Endothelial cell of umbilical vein (primary cell): ENCODE data around the gene SAPCD2. TPM values are rescaled to one million over a fixed set of nuclear protein-coding genes. Genes with fewer than 3 reads are reported as not detected.

ENCODE experiments used
- BruUV-seq: library from RNA; stranded (reverse); fragments of 400-500 nt; replicated peaks from 2 replicates; lab custom pipeline; 2021; lab: Mats Ljungman, UMichigan
- CTCF ChIA-PET: fragments of 300-600, 350-600 bp; sonication (Branson Sonifier 250); formaldehyde crosslinking; loops from one replicate; lab custom pipeline; 2021; ENCODE audit warnings: antibody characterized with exemption, inconsistent platforms; lab: Charles Lee
- POLR2A ChIA-PET: fragments of 300-600, 350-600 bp; sonication (Branson Sonifier 250); formaldehyde crosslinking; loops from one replicate; lab custom pipeline; 2021; ENCODE audit warnings: antibody characterized with exemption, inconsistent platforms; lab: Charles Lee
- DNase-seq: peaks from one replicate; pipeline ENCODE4 v3.0.0-alpha.2; 2011; ENCODE audit warnings: low read depth, low spot score
- FAIRE-seq: peaks from 2 replicates; lab custom pipeline; 2011; peaks lifted over from hg19 to GRCh38; lab: Jason Lieb, UNC
- H2AFZ ChIP-seq: 2 replicates; pipeline ENCODE4 v1.6.0; 2012; ENCODE audit warnings: low read depth, low read length, control low read depth, inconsistent platforms
- H3K27ac ChIP-seq: 2 replicates; pipeline ENCODE4 v1.5.1; 2011; ENCODE audit warnings: low read depth, mild to moderate bottlenecking, control low read depth, low read length, moderate library complexity; ENCODE audit not compliant: insufficient read depth
- H3K27me3 ChIP-seq, 2 experiments: 2 replicates each; pipeline versions ENCODE4 v1.6.0 to v1.6.1; 2011; ENCODE audit warnings: low read length in 2 of 2, mixed read lengths in 1 of 2; ENCODE audit not compliant: control insufficient read depth in 2 of 2, insufficient read depth in 2 of 2
- H3K36me3 ChIP-seq, 2 experiments: 2 replicates in 1 of 2; 3 replicates in 1 of 2; pipeline ENCODE4 v1.5.1; 2011; ENCODE audit warnings: low read length in 2 of 2, mild to moderate bottlenecking in 1 of 2, moderate library complexity in 1 of 2; ENCODE audit not compliant: control insufficient read depth in 2 of 2, insufficient read depth in 2 of 2; ENCODE audit errors: extremely low read depth in 1 of 2
- H3K4me1 ChIP-seq: 3 replicates; pipeline ENCODE4 v1.5.1; 2011; ENCODE audit warnings: mild to moderate bottlenecking, low read length; ENCODE audit not compliant: control insufficient read depth, insufficient read depth; ENCODE audit errors: extremely low read depth
- H3K4me2 ChIP-seq: 2 replicates; pipeline ENCODE4 v1.6.1; 2011; ENCODE audit warnings: low read length, control low read depth, mixed read lengths; ENCODE audit not compliant: insufficient read depth
- H3K4me3 ChIP-seq, 3 experiments: fragments of 200-600 bp in 1 of 3; sonication (generic), shearing (Covaris generic) in 1 of 3; replicated peaks in 1 of 3; 2 replicates each; pipeline ENCODE4 v1.5.1; 2011 to 2016; ENCODE audit warnings: control low read depth in 3 of 3, low read length in 3 of 3, mild to moderate bottlenecking in 2 of 3, inconsistent platforms in 1 of 3, low read depth in 1 of 3, moderate library complexity in 1 of 3; ENCODE audit not compliant: insufficient read depth in 1 of 3
- H3K79me2 ChIP-seq: 2 replicates; pipeline ENCODE4 v1.6.0; 2012; ENCODE audit warnings: low read length, inconsistent platforms; ENCODE audit not compliant: control insufficient read depth, insufficient read depth
- H3K9ac ChIP-seq: replicated peaks from 2 replicates; pipeline ENCODE3; 2011; ENCODE audit warnings: low read length, control low read depth; ENCODE audit not compliant: insufficient read depth; ENCODE audit errors: extremely low read depth
- H3K9me1 ChIP-seq: replicated peaks from 3 replicates; pipeline ENCODE4 v1.6.0; 2011; ENCODE audit warnings: mild to moderate bottlenecking, low read length; ENCODE audit not compliant: control insufficient read depth, insufficient read depth; ENCODE audit errors: extremely low read depth
- H3K9me3 ChIP-seq: replicated peaks from 2 replicates; pipeline ENCODE4 v1.5.1; 2012; ENCODE audit warnings: low read length, inconsistent platforms; ENCODE audit not compliant: control insufficient read depth, insufficient read depth
- H4K20me1 ChIP-seq: replicated peaks from 2 replicates; pipeline ENCODE3; 2011; ENCODE audit warnings: mild to moderate bottlenecking, low read length; ENCODE audit not compliant: control insufficient read depth, insufficient read depth; ENCODE audit errors: extremely low read depth
- CTCF ChIP-seq, 2 donors: IDR thresholded peaks; 1 replicate in 1 of 2; 2 replicates in 1 of 2; pipeline ENCODE4 v1.5.1; 2011; ENCODE audit warnings: low read length in 2 of 2, mild to moderate bottlenecking in 2 of 2, moderate library complexity in 2 of 2, control low read depth in 1 of 2, inconsistent platforms in 1 of 2, low read depth in 1 of 2; ENCODE audit not compliant: insufficient read depth in 1 of 2; ENCODE audit errors: extremely low read depth in 1 of 2
- EZH2 ChIP-seq: IDR thresholded peaks from 2 replicates; pipeline ENCODE4 v1.6.1; 2012; ENCODE audit warnings: borderline replicate concordance, low read depth, mild to moderate bottlenecking, moderate library complexity, low read length, inconsistent platforms; ENCODE audit not compliant: severe bottlenecking
- FOS ChIP-seq: IDR thresholded peaks from 2 replicates; pipeline ENCODE4 v1.6.1; 2011; ENCODE audit warnings: mild to moderate bottlenecking, low read length, moderate library complexity, borderline replicate concordance; ENCODE audit not compliant: insufficient read depth
- GATA2 ChIP-seq: IDR thresholded peaks from 2 replicates; pipeline ENCODE4 v1.7.0; 2011; ENCODE audit warnings: low read depth, mild to moderate bottlenecking, moderate library complexity, mixed read lengths, low read length; ENCODE audit not compliant: insufficient read length, insufficient read depth
- JUN ChIP-seq: IDR thresholded peaks from 2 replicates; pipeline ENCODE4 v1.6.1; 2011; ENCODE audit warnings: borderline replicate concordance, low read depth; ENCODE audit not compliant: insufficient read length, insufficient read depth
- MAX ChIP-seq: IDR thresholded peaks from 2 replicates; pipeline ENCODE4 v1.6.1; 2011; ENCODE audit not compliant: insufficient read depth, insufficient read length
- MYC ChIP-seq: IDR thresholded peaks from one replicate; pipeline ENCODE4 v1.6.1; 2011; ENCODE audit warnings: mild to moderate bottlenecking, low read depth, low read length
- POLR2A ChIP-seq: IDR thresholded peaks from 2 replicates; pipeline ENCODE4 v1.6.1; 2012; ENCODE audit warnings: low read depth, mild to moderate bottlenecking, control low read depth, low read length
- POLR2AphosphoS5 ChIP-seq: IDR thresholded peaks from 2 replicates; pipeline ENCODE4 v1.6.1; 2012; ENCODE audit warnings: low read depth, mild to moderate bottlenecking, control low read depth, low read length, moderate library complexity; ENCODE audit not compliant: insufficient read depth
- dilution Hi-C: fragments of 300-500 bp; cut with MboI; formaldehyde crosslinking; loops from one replicate; pipeline ENCODE4 v1.15.0; 2019; ENCODE audit warnings: low sequenced_read_pairs; ENCODE audit not compliant: extremely low pct_ligation_motif_present
- intact Hi-C: fragments of 100-400 bp; cut with micrococcal nuclease; formaldehyde crosslinking; loops from one replicate; pipeline ENCODE4 v1.10.0; 2022
- polyA plus RNA-seq, 4 experiments: library from polyadenylated mRNA; depleted of rRNA in 3 of 4; stranded (reverse) in 3 of 4; unstranded in 1 of 4; fragments of >200 nt; gene quantifications; 2 replicates each; pipeline versions ENCODE4 v1.2.1 to v1.2.3, GENCODE V29; 2011 to 2012; ENCODE audit warnings: missing spikeins in 1 of 4
- total RNA-seq: library from RNA; stranded (reverse); gene quantifications from 2 replicates; pipeline ENCODE4 v1.2.3, GENCODE V29; 2021

Gene SAPCD2
- total and polyA plus RNA-seq, 2 donors (not counting 3 experiments of a cell fraction or from before 2014, with no cell fraction given), result 11.5 to 27.8 TPM

- POLR2A ChIA-PET, result no interaction called here
- intact Hi-C loops, result no loop called here
- dilution Hi-C loops, result no loop called here
Observed at GRCh38 chr9:137018761-137019559, 51.4 kb downstream of the SAPCD2 start.

More at GRCh38 chr9:137018761-137019559, 51.4 kb downstream of the SAPCD2 start:
- CTCF ChIA-PET, result interaction anchor here (1.1 to 1.2 kb wide), 2 partner anchors 10 to 71 kb away, joined by 3 to 8 read pairs; partner anchors contain the start of gene ABCA2
- H3K9me1 ChIP-seq, result no peaks in the 10 kb centered on the region
- no peaks in the 10 kb centered on the region for H3K27me3 ChIP-seq
- no TSS peak for BruUV-seq
- no peak overlapping the region for H3K4me3 ChIP-seq
- H3K9me3 ChIP-seq, result no peaks in the 10 kb centered on the region
- FAIRE-seq (no peak), DNase-seq (no peak)
- no peak overlapping the region for H3K9ac ChIP-seq
- no peaks in the 10 kb centered on the region for H3K79me2 ChIP-seq
- no peak overlapping the region for H2AFZ ChIP-seq
- no peak overlapping the region for H3K4me2 ChIP-seq
- TF ChIP-seq JUN (no peak), MAX (no peak), FOS (no peak), EZH2 (no peak), POLR2AphosphoS5 (no peak), MYC (no peak), CTCF (IDR thresholded peaks at IDR 0.05; ENCODE audit: extremely low read depth in 1 of 2, insufficient read depth in 1 of 2, low read depth in 1 of 2, low read length in 2 of 2) (no peak), GATA2 (no peak), POLR2A (no peak)
- H3K36me3 ChIP-seq, result no peaks in the 10 kb centered on the region
- no peaks in the 10 kb centered on the region for H4K20me1 ChIP-seq
- no peak overlapping the region for H3K27ac ChIP-seq
- no peaks in the 10 kb centered on the region for H3K4me1 ChIP-seq
